Fibroblast of lung (primary cell): ENCODE data around the gene AXIN2. TPM values are rescaled to one million over a fixed set of nuclear protein-coding genes. Genes with fewer than 3 reads are reported as not detected.

Experiments used
- DNase-seq, 2 donors: peaks; one replicate each; pipeline versions ENCODE4 v3.0.0 to v3.0.0-alpha.2; 2010; ENCODE audit warnings: low read depth in 2 of 2
- H2AFZ ChIP-seq: 2 replicates; pipeline ENCODE4 v1.5.1; 2012; ENCODE audit warnings: low read length, control low read depth, inconsistent platforms
- H3K27ac ChIP-seq: 2 replicates; pipeline ENCODE4 v1.5.1; 2011; ENCODE audit warnings: low read length, control low read depth; ENCODE audit not compliant: insufficient read depth
- H3K27me3 ChIP-seq: 2 replicates; pipeline ENCODE4 v1.5.1; 2011; ENCODE audit warnings: mild to moderate bottlenecking, low read length; ENCODE audit not compliant: control insufficient read depth, insufficient read depth
- H3K36me3 ChIP-seq: 2 replicates; pipeline ENCODE4 v1.5.1; 2011; ENCODE audit warnings: low read length; ENCODE audit not compliant: control insufficient read depth, insufficient read depth
- H3K4me1 ChIP-seq: 2 replicates; pipeline ENCODE4 v1.5.1; 2011; ENCODE audit warnings: low read length; ENCODE audit not compliant: control insufficient read depth, insufficient read depth; ENCODE audit errors: extremely low read depth
- H3K4me2 ChIP-seq: 2 replicates; pipeline ENCODE4 v1.5.1; 2011; ENCODE audit warnings: low read length, control low read depth; ENCODE audit not compliant: insufficient read depth; ENCODE audit errors: extremely low read depth
- H3K4me3 ChIP-seq, 4 experiments: fragments of 200-600 bp in 1 of 4; sonication (generic) in 1 of 4; replicated peaks in 1 of 4; 2 replicates each; pipeline ENCODE4 v1.5.1; 2011 to 2016; ENCODE audit warnings: low read length in 4 of 4, low read depth in 3 of 4, mild to moderate bottlenecking in 3 of 4, control low read depth in 2 of 4, inconsistent platforms in 1 of 4, mixed read lengths in 1 of 4; ENCODE audit not compliant: insufficient read depth in 1 of 4; ENCODE audit errors: control extremely low read depth in 1 of 4
- H3K79me2 ChIP-seq: 2 replicates; pipeline ENCODE4 v1.5.1; 2012; ENCODE audit warnings: mild to moderate bottlenecking, low read length, inconsistent platforms; ENCODE audit not compliant: control insufficient read depth, insufficient read depth
- H3K9ac ChIP-seq: 2 replicates; pipeline ENCODE4 v1.5.1; 2011; ENCODE audit warnings: mild to moderate bottlenecking, low read length, control low read depth; ENCODE audit not compliant: insufficient read depth
- H3K9me3 ChIP-seq: 2 replicates; pipeline ENCODE4 v1.5.1; 2012; ENCODE audit warnings: low read depth, low read length; ENCODE audit not compliant: control insufficient read depth, insufficient read depth
- H4K20me1 ChIP-seq: 2 replicates; pipeline ENCODE4 v1.5.1; 2011; ENCODE audit warnings: low read length; ENCODE audit not compliant: control insufficient read depth, insufficient read depth; ENCODE audit errors: extremely low read depth
- CTCF ChIP-seq, 2 donors: IDR thresholded peaks in 1 of 2; conservative IDR thresholded peaks in 1 of 2; 1 replicate in 1 of 2; 2 replicates in 1 of 2; pipeline ENCODE4 v1.5.1; 2011 to 2012; ENCODE audit warnings: low read length in 2 of 2, control low read depth in 1 of 2, inconsistent platforms in 1 of 2, low read depth in 1 of 2, mild to moderate bottlenecking in 1 of 2
- EZH2 ChIP-seq: IDR thresholded peaks from 2 replicates; pipeline ENCODE4 v1.5.1; 2012; ENCODE audit warnings: low read length, control low read depth, mild to moderate bottlenecking; ENCODE audit errors: missing control alignments
- polyA plus RNA-seq, 2 donors: library from polyadenylated mRNA; depleted of rRNA in 1 of 2; stranded (reverse) in 1 of 2; unstranded in 1 of 2; fragments of >200 nt; gene quantifications; 2 replicates each; pipeline ENCODE4 v1.2.1, GENCODE V29; 2011 to 2012; ENCODE audit warnings: missing spikeins in 1 of 2
- total RNA-seq: library from RNA; depleted of rRNA; stranded (reverse); fragments of >200 nt; gene quantifications from 2 replicates; pipeline ENCODE4 v1.2.1, GENCODE V29; 2014

Gene AXIN2
- total and polyA plus RNA-seq, 2 donors (not counting 1 experiment from before 2014, with no cell fraction given) = 1.8 to 2.0 TPM

GRCh38 chr17:65533852-65534457 lies 27.5 kb downstream of the AXIN2 start:
- Histone ChIP-seq H4K20me1 (no peaks in the 10 kb centered on the region), H3K4me2 (no peak overlapping the region), H3K79me2 (no peaks in the 10 kb centered on the region), H3K9me3 (no peaks in the 10 kb centered on the region), H3K27ac (no peak overlapping the region), H3K27me3 (no peaks in the 10 kb centered on the region), H3K4me1 (peaks cover 20% of the 10 kb centered on the region), H3K9ac (no peak overlapping the region), H3K36me3 (no peaks in the 10 kb centered on the region), H2AFZ (no peak overlapping the region), H3K4me3 (no peak overlapping the region)
- no peak for DNase-seq
- no peak for TF ChIP-seq CTCF (conservative IDR thresholded peaks at IDR 0.05 in 1 of 2, IDR thresholded peaks at IDR 0.05 in 1 of 2; ENCODE audit: low read depth in 1 of 2, low read length in 2 of 2)
- TF ChIP-seq EZH2 = no peak

GRCh38 chr17:65533056-65533745 lies 28.2 kb downstream of the AXIN2 start:
- no peak overlapping the region for H3K4me3 ChIP-seq
- no peak overlapping the region for H2AFZ ChIP-seq
- peaks cover 20% of the 10 kb centered on the region for H3K4me1 ChIP-seq
- DNase-seq = no peak
- no peak overlapping the region for H3K9ac ChIP-seq
- H3K4me2 ChIP-seq = no peak overlapping the region
- H3K9me3 ChIP-seq = no peaks in the 10 kb centered on the region
- TF ChIP-seq CTCF (conservative IDR thresholded peaks at IDR 0.05 in 1 of 2, IDR thresholded peaks at IDR 0.05 in 1 of 2; ENCODE audit: low read depth in 1 of 2, low read length in 2 of 2) = no peak
- TF ChIP-seq EZH2 = no peak
- no peak overlapping the region for H3K27ac ChIP-seq
- no peaks in the 10 kb centered on the region for H3K36me3 ChIP-seq
- H3K79me2 ChIP-seq = no peaks in the 10 kb centered on the region
- H3K27me3 ChIP-seq = no peaks in the 10 kb centered on the region
- H4K20me1 ChIP-seq = no peaks in the 10 kb centered on the region

GRCh38 chr17:65532101-65532890 lies 29.2 kb downstream of the AXIN2 start:
- peaks cover 20% of the 10 kb centered on the region for H3K4me1 ChIP-seq
- DNase-seq = no peak
- no peak overlapping the region for H3K4me3 ChIP-seq
- TF ChIP-seq EZH2 (no peak), CTCF (conservative IDR thresholded peaks at IDR 0.05 in 1 of 2, IDR thresholded peaks at IDR 0.05 in 1 of 2; ENCODE audit: low read depth in 1 of 2, low read length in 2 of 2) (no peak)
- H3K27ac ChIP-seq = no peak overlapping the region
- H4K20me1 ChIP-seq = no peaks in the 10 kb centered on the region
- H3K79me2 ChIP-seq = no peaks in the 10 kb centered on the region
- peak overlapping the region; percentile 53 for H3K4me2 ChIP-seq
- H3K27me3 ChIP-seq = no peaks in the 10 kb centered on the region
- no peaks in the 10 kb centered on the region for H3K36me3 ChIP-seq
- H3K9ac ChIP-seq = no peak overlapping the region
- no peak overlapping the region for H2AFZ ChIP-seq
- H3K9me3 ChIP-seq = no peaks in the 10 kb centered on the region
